Pancreas (tissue), 10 donors: ENCODE measurements around the gene B4GALT1. TPM values are rescaled to one million over a fixed set of nuclear protein-coding genes. Genes with fewer than 3 reads are reported as not detected.
A peak's percentile ranks its signal among the peaks of the same experiment; 100 is the strongest.

Experiments used
- ATAC-seq, 4 donors: fragments of 200-7000 bp; cut with Tn5 transposase; one replicate each; pipeline versions ENCODE4 v1.8.0 to v1.9.1; 2020; ENCODE audit warnings: mild to moderate bottlenecking in 4 of 4, moderate library complexity in 4 of 4
- DNase-seq, 6 donors: peaks; one replicate each; pipeline ENCODE4 v3.0.0-alpha.2; 2020
- FAIRE-seq: peaks from 2 replicates; lab custom pipeline; 2012; peaks lifted over from hg19 to GRCh38; lab: Jason Lieb, UNC
- H3K27ac ChIP-seq, 4 donors: fragments of 200-600 bp; sonication (generic); 1 replicate in 3 of 4; 2 replicates in 1 of 4; pipeline versions ENCODE4 v1.5.0 to v1.8.0; 2020
- H3K27me3 ChIP-seq, 4 donors: fragments of 200-600 bp; one replicate each; pipeline ENCODE4 v1.8.0; 2021
- H3K36me3 ChIP-seq, 3 donors: fragments of 200-600 bp; sonication (generic) in 1 of 3; one replicate each; pipeline versions ENCODE4 v1.5.0 to v1.8.0; 2020 to 2021
- H3K4me1 ChIP-seq, 3 donors: fragments of 200-600 bp; one replicate each; pipeline ENCODE4 v1.8.0; 2021
- H3K4me3 ChIP-seq, 4 donors: fragments of 200-600 bp; sonication (generic) in 2 of 4; one replicate each; pipeline versions ENCODE4 v1.5.0 to v1.8.0; 2020 to 2021
- H3K9me3 ChIP-seq, 4 donors: fragments of 200-600 bp; one replicate each; pipeline ENCODE4 v1.8.0; 2021
- CTCF ChIP-seq, 4 donors: fragments of 200-600 bp; sonication (generic) in 3 of 4; IDR thresholded peaks; one replicate each; pipeline versions ENCODE4 v1.5.0 to v1.8.0; 2021; ENCODE audit warnings: antibody characterized with exemption in 4 of 4
- WGBS, 2 donors: extraction: QIAGEN DNeasy Blood & Tissue Kit; methylation state at CpG; one replicate each; pipeline ENCODE4 v1.1.7; 2013; 5-methylcytosine and 5-hydroxymethylcytosine counted together
- intact Hi-C, 3 donors: fragments of 100-400 bp; cut with DNase I; formaldehyde crosslinking; loops; one replicate each; pipeline versions ENCODE4 v1.11.1 to v1.14.2; 2022
- polyA plus RNA-seq, 2 donors: library from polyadenylated mRNA; stranded (reverse); fragments of 200-250 nt; gene quantifications; one replicate each; pipeline ENCODE4 v1.2.3, GENCODE V29; 2013
- total RNA-seq, 6 donors: library from RNA; stranded (reverse); fragmentation: NEBNext Ultra II Directional in 4 of 6; extraction: Animal tissue kit (Norgen Biotek cat#: 25700) in 4 of 6; gene quantifications; one replicate each; pipeline versions ENCODE4 v1.2.1 to v1.2.4, GENCODE V29; 2021 to 2023
- donor health status: healthy with polysubstance abuse.
- donor health status: DM: no; HTN: no; CAD: no; lungs with moderate emphysema.
- donor health status: DM: no; HTN: no; CAD: no.
- donor health status: control.
- donor health status: control.
- donor health status: Bipolar disorder and iron deficiency.
- donor health status: DM: yes; HTN: yes; CAD: no.
- donor health status: DM: no; HTN: no; CAD: no.
- donor health status: DM: no; HTN: no; CAD: no.
- donor health status: DM: yes; HTN: yes; CAD: no.

Gene B4GALT1
- total and polyA plus RNA-seq, 8 donors = 9.7 to 54.2 (median 24.4) TPM

GRCh38 chr9:33154371-33154770 lies 12.8 kb downstream of the B4GALT1 start:
- DNase-seq (no peak), ATAC-seq (no peak), FAIRE-seq (no peak)
- H3K36me3 ChIP-seq = no peaks in the 10 kb centered on the region
- no peak for TF ChIP-seq CTCF (IDR thresholded peaks at IDR 0.05)
- no peak overlapping the region for H3K4me3 ChIP-seq
- intact Hi-C loops = no loop called here
- no peaks in the 10 kb centered on the region for H3K27me3 ChIP-seq
- no peaks in the 10 kb centered on the region for H3K9me3 ChIP-seq
- WGBS, 2 donors = 56 to 62% methylated on average over 3 of the region's 3 CpGs
- peaks cover 15 to 49% (median 21%) of the 10 kb centered on the region in 3 donors for H3K4me1 ChIP-seq
- H3K27ac ChIP-seq = no peak overlapping the region

GRCh38 chr9:33153666-33154065 lies 13.5 kb downstream of the B4GALT1 start:
- intact Hi-C loops = no loop called here

GRCh38 chr9:33153001-33153400 lies 14.1 kb downstream of the B4GALT1 start:
- Histone ChIP-seq H3K27ac (no peak overlapping the region), H3K9me3 (no peaks in the 10 kb centered on the region), H3K4me1 (peaks cover 20 to 35% (median 25%) of the 10 kb centered on the region in 3 donors), H3K4me3 (no peak overlapping the region), H3K27me3 (no peaks in the 10 kb centered on the region), H3K36me3 (no peaks in the 10 kb centered on the region)
- FAIRE-seq (no peak), ATAC-seq (no peak), DNase-seq (no peak)
- intact Hi-C loops = no loop called here
- WGBS, 2 donors = 39 to 41% methylated on average over 2 of the region's 2 CpGs
- TF ChIP-seq CTCF (IDR thresholded peaks at IDR 0.05) = no peak

More at GRCh38 chr9:33153666-33154065, 13.5 kb downstream of the B4GALT1 start:
- ATAC-seq (no peak), FAIRE-seq (no peak), DNase-seq (no peak)
- Histone ChIP-seq H3K4me1 (peaks cover 16 to 42% (median 25%) of the 10 kb centered on the region in 3 donors), H3K36me3 (no peaks in the 10 kb centered on the region), H3K27ac (peak overlapping the region in 1 of 4 donors; percentile 18), H3K9me3 (no peaks in the 10 kb centered on the region), H3K27me3 (no peaks in the 10 kb centered on the region), H3K4me3 (no peak overlapping the region)
- WGBS, 2 donors = 70 to 74% methylated on average over 5 of the region's 5 CpGs
- TF ChIP-seq CTCF (IDR thresholded peaks at IDR 0.05) = no peak

GRCh38 chr9:33151601-33152000 lies 15.5 kb downstream of the B4GALT1 start:
- H3K27me3 ChIP-seq = no peaks in the 10 kb centered on the region
- no peak overlapping the region for H3K4me3 ChIP-seq
- peaks cover 20 to 26% (median 25%) of the 10 kb centered on the region in 3 donors for H3K4me1 ChIP-seq
- 74 to 79% methylated on average over 2 of the region's 2 CpGs for WGBS, 2 donors
- intact Hi-C loops = no loop called here
- H3K9me3 ChIP-seq = no peaks in the 10 kb centered on the region
- H3K36me3 ChIP-seq = no peaks in the 10 kb centered on the region
- FAIRE-seq (no peak), DNase-seq (no peak), ATAC-seq (no peak)
- no peak for TF ChIP-seq CTCF (IDR thresholded peaks at IDR 0.05)
- peak overlapping the region in 2 of 4 donors; percentile 45 to 49 for H3K27ac ChIP-seq

- Histone ChIP-seq H3K4me3 (no peak overlapping the region), H3K9me3 (no peaks in the 10 kb centered on the region), H3K4me1 (peaks cover 20 to 25% (median 24%) of the 10 kb centered on the region in 3 donors), H3K27me3 (no peaks in the 10 kb centered on the region), H3K27ac (peak overlapping the region in 2 of 4 donors; percentile 45 to 49), H3K36me3 (no peaks in the 10 kb centered on the region)
- WGBS, 2 donors = 18 to 27% methylated on average over 5 of the region's 5 CpGs
- no peak for FAIRE-seq
- intact Hi-C loops = no loop called here
- ATAC-seq = peak; percentile 66 to 89 (median 84)
- DNase-seq = peak in 3 of 6 donors; percentile 34 to 64 (median 43)
- no peak for TF ChIP-seq CTCF (IDR thresholded peaks at IDR 0.05)
Measured at GRCh38 chr9:33151007-33151557, 16.1 kb downstream of the B4GALT1 start.
